Transverse colon (tissue), 3 donors: ENCODE measurements around the gene CFAP99.

ENCODE experiments used
- CTCF ChIP-seq, 5 experiments: fragments of 200-600 bp in 3 of 5; fragments of 450-650 bp in 2 of 5; sonication (generic) in 3 of 5; IDR thresholded peaks; 1 replicate in 2 of 5; 2 replicates in 3 of 5; pipeline ENCODE4 v1.5.1; 2016 to 2017; ENCODE audit warnings: antibody characterized with exemption in 5 of 5, inconsistent platforms in 3 of 5, mild to moderate bottlenecking in 2 of 5, moderate library complexity in 1 of 5
- POLR2A ChIP-seq: fragments of 450-650 bp; IDR thresholded peaks from one replicate; pipeline ENCODE4 v1.6.1; 2016; ENCODE audit warnings: antibody characterized with exemption, mild to moderate bottlenecking, moderate library complexity

- TF ChIP-seq POLR2A = no peak
- no peak for TF ChIP-seq CTCF (IDR thresholded peaks at IDR 0.05)
Measured at GRCh38 chr4:2485956-2486355, 67.2 kb downstream of the CFAP99 start.
